Activated CD4-positive, alpha-beta T cell treated with anti-CD3 and anti-CD28 coated beads for 48 hours (primary cell): ENCODE measurements around the gene WDFY2.
A peak's percentile ranks its signal among the peaks of the same experiment; 100 is the strongest.

Source experiments
- DNase-seq: peaks from one replicate; pipeline ENCODE4 v3.0.0-alpha.2; 2020

The WDFY2 gene

DNA sequence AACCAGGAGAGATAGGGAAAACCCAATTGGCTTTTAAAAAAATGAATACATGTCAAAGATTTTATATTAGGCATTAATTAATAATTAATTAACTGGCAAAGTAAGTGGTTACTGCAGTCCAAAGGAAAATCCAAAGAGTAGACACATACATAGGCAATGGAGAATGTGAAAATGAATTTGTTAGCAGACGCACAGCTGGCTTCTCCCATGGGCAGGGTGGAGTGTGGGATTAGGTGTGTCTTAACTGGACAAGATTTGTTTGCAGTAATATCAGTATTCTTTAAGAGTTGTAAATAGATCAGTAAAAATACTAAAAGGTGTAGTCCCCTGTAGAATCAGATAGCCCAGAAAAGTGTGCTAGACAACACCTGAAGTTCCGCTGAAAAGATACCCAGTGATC lies 161.0 kb downstream of the WDFY2 start:
- no peak for DNase-seq

DNA sequence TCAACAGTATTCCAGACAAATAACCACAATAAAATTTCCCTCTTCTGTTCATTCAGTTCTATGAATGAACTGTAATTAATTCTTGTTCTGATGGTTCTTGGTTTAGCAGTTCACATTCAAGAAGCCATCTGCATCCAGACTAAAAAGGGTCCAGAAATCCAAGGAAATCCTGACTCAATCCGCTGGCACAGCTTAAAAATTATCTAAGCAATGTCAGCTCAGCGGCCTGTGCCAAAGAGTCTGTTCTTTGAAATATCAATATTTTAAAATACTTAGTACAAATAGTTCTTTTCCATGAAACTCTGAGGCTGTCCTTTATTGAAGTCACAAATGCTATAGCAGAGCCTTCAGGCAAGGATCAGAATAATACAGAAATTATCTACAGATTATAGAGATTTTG lies 162.5 kb downstream of the WDFY2 start:
- no peak for DNase-seq

DNA sequence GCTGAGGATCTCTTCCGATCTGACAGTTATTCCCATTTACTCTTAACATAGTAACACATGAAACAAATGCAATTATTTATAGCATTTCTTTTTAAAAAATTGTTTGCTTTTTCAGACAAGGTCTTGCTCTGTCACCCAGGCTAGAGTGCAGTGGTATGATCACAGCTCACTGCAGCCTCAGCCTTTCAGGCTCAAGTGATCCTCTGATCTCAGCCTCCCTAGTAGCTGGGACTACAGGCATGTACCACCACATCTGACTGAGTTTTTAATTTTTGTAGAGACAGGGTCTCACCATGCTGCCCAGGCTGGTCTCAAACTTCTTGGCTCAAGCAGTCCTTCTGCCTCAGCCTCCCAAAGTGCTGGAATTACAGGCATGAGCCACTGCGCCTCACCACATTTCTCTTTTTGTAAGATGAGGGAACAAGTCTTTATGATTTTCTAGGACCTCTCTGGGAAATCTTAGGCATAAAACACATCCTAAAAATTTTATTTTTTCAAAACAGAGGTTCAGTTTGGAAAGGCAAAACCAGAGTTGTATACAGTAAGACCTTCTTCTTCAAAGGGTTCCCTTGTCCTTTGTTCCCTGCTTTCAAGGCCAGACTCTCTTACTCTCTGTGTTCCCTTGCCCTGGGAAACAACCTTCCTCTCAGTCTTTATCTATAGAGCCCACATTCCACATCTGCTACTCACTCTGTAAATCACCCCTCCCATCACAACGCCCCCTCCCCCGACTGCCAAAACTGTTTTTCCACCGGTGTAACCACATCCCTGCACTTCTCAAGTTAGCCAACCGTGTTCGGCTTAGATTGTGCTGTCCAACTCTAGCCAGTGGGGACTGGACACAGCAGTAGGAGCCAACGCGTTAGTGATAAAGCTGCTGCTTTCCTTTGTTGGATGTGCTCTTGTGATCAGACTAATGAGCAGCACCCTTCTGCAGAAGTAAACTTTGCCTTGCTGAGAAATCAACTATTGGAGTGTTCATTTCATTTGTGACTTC lies 163.5 kb downstream of the WDFY2 start:
- no peak for DNase-seq

DNA sequence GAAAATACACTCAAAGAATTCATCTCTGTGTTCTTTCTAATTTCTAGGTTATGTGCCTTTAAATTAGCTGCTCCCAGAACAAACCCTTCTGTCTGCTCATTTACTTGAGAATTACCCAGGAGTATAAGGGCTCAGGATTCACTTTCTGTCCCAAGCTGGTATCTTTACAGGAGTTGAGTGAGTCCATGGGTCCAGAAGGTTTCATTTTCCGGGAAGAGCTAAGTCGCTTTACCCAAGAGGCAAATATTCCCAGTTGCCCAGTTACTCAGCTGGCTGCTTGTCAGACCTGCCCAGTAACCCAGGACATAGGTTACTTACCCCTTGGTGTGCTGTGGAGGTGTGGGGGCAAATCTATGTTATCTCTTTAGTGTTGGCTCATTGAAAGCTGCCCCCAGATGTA lies 172.4 kb downstream of the WDFY2 start:
- DNase-seq, result no peak

DNA sequence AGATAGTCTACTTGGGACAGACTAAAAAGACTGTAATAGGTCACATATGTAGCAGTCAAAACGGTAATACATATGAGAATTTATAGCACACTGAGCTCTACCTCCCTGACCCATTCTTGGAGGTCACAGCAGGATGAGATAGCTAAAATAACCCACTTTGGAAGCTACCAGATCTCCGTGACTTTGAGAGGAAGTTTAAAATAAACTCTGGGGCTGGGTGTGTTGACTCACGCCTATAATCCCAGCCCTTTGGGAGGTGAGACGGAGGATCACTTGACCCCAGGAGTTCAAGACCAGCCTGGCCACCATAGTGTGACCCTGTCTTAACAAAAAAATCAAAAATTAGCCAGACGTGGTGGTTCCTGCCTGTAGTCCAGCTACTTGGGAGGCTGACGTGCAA lies 174.4 kb downstream of the WDFY2 start:
- DNase-seq, result no peak

DNA sequence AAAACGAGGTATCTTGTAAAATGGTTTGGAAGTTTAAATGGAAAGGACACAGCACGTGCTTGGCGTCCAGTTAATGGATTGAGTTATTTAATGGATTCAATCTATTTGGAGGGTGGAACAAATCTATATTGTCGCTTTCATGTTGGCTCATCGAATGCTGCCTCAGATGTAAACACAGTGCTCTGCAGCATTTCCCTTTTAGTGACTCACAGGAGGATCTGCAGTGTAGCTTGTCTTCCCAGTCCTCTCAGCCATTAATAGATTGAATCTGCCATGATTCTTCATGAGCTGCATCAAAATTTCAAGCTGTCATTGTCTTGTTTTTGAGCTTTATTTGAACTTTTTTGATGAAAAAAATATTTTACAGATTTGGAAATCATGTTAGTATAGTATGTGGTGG lies 175.0 kb downstream of the WDFY2 start:
- no peak for DNase-seq

DNA sequence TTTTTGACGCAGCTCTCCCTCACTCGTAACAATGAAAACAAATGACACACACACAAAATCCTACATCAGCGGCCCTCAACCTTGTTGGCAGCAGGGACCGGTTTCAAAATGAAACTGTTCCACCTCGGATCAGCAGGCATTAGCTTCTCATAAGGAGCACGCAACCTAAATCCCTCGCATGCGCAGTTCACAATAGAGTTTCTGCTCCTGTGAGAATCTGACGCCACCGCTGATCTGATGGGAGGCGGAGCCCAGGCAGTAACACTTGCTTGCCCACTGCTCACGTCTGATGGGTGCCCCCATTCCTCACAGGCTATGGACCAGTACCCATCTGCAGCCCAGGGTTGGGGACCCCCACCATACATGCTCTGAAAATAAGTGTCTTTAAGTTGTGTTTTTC lies 176.3 kb downstream of the WDFY2 start:
- no peak for DNase-seq

DNA sequence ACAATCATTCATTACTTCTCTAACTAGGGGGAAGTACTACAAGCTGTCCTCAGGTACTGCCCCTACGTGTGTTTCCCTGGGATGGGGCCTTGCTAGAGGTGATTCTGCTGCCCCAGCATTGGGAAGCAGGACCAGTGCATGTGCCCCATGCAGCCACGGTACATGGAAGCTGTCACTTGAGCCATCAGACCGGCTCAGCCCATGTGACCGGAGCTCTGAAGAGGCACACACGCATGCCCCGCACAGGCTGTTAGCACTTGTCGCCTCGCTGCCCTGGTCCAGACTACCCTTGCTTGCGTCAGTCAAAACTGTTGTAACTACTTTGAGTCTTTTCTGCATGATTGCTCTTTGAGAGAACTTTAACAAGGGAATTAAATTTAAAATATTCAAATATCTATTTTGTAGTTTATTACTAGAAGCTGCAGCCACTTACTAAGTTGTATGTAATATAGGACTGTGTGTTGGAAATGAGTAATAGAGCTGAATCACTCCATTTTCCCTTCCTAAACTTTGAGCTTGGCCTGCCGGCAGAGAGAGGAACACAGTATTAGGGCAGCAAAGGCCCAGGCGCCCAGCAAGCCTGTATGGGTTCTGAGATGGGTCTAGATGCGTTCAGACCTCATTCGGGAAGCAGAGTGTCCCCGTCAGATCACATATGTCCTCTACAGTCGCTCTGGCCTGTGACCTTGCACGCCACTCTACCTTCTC lies 177.5 kb downstream of the WDFY2 start:
- DNase-seq, result no peak

DNA sequence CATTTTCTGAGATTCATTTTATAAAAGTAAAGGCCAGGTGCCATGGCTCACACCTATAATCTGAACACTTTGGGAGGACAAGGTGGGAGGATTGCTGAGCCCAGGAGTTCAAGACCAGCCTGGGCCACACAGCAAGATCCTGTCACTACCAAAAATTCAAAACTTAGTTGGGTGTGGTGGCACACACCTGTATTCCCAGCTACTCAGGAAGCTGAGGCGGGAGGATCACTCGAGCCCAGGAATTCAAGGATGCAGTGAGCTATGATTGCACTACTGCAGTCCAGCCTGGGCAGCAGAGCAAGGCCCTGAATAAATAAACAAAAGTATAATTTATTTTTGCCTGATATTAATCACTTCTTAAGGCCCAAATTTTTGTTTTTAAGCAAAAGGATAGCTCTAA lies 179.2 kb downstream of the WDFY2 start:
- no peak for DNase-seq

DNA sequence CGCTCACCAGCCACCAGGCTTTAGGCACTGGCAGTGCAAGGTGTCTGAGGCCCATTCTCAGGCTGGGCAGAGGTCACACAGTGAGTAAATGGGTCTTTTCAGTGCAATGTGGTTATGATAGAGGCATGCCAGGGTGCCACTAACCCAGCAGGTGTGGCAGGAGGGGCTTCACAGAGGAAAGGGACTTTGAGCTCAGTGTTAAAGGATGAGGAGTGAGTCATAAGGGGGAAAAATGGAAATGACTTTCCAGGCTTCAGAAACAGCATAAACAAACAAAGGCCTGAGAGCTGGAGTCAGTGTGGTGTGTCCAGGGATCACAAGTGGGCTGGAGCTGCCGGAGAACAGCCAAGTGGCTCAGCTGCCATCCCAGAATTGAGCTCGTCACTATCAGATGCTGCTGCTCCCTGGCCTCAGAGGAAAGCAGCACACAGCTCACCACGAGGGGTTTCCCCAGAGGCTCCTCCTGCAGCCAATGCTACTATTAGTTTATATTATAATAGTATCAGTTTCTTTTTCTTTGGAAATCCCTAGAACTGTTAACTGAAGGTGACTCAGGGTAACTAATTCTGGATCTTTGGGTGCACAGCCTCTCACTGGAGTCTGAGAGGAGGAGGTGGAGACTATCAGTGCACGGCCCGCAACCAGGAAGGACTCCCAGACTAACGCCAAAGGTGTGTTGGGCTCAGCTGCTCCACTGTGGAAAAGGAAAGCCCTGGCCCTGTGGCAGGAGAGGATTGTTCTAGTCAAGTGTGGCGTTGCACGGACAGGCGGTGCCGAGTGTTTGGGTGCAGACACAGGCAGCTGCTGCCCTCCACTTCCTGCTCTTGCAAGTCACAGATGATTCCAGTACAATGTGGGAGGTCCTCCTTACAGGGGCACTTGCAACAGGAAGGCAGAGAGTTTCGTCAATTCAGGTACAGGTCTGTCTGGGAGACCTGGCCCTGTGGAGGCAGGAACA lies 180.2 kb downstream of the WDFY2 start:
- peak; percentile 81 for DNase-seq

DNA sequence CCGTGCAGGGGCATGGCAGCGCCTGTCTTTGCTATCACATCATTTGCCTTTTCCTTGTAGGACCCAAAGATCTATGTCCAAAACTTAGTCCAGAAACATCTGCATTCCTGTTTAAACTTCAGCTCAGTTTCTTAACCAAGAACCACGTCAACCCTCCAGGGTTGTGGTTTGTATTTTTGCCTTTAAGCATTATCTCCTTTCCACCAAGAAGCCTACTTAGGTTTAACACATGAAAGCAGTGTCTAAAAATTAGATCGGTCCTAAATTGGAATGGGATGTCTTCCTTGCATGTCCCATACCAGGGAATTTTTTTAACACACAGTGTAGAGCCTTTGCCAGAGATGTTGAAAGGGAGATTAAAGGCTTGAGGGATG lies 180.9 kb downstream of the WDFY2 start:
- no peak for DNase-seq

DNA sequence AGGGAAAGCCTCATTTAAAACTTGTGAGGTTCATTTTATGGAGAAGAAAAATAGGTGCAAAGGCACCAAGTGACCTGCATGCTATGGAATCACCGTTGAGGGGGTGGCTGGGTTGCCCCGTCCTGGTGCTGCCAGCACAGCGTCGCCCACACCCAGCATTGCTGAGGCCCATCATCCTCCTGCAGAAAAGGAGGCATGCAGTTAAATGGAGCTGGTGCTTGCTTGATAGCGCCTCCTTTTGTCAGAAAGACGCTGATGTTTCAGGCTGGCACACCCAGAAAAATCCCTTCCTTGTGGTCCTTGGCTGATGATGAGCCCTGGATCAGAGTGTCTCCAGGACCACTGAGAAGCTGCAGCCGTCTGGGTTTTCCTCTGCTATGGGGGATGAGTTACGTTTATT lies 182.8 kb downstream of the WDFY2 start:
- DNase-seq, result no peak

DNA sequence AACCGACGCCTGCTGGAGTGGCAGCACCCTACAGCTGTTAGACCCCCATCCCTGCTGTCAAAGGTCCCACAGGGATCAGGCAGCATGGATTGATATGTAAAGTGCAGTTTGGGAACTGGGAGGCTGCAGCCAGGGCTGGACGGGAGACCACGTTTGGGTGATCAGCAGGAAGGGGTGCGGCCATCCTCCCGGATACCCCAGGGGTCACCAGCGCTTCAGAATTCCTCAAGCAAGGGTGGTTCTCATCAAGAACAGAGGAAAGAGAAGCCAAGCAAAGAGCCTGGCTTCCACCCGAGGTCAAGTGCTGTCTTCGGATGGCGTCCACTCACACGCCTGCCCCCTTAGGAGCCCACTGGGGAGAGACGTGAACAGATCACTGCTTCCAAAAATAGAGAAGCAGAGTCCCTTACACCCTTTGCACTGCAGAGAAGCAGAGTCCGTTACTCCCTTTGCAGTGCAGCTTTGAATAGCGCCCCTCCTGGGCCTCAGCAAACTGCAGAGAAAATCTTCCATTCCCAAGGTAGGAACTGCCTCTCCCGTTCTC lies 184.2 kb downstream of the WDFY2 start:
- no peak for DNase-seq

DNA sequence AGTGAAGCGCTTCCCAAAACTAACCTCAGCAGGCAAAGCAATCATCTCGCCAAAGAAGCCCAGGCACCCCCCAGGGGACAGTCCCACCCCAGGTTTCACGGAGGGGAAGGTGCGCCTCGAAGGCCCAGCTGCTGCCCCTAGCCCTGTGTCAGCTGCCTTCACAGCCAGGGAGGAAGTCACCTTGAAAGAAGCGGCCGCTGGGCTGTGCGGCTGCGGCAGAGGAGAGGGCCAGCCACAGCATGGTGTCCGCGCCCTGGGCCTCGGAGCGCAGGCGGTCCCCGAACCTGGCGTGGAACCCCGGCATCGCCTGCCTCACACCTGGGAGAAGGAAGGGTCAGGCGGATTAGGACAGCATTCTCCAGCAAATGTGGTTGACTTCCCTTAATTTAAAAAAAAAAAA lies 184.7 kb downstream of the WDFY2 start:
- DNase-seq, result no peak

DNA sequence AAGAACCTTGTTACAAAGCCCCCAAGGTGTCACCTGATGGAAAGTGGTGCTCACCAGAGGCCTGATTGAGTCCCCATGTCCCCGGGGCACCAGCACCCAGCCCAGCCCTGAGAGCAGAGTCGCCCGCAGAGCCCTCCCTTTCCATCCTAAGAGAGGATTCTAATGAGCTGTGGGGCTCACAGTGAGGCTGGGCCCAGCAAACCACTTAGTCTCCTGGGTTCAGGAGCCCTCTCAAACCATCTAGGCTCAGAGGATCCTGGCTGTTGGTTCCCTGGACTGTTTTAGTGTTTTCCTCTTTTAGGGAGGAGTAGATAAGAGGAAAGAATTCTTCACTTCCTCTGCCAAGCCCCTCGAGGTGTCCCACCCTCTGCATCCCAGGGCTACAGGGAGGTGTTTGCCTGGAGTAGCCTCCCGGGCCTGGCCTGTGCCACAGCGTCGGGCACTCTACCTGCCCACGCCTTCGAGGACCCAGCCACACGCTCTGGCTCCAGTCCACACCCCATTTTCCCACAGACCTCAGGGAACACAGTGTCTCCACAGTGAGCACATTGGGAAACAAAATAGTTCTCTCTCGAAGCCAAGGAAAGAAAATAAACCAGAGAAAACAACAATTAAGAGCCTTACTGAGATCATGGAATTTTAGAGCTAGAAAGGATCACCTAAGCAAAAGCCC lies 185.3 kb downstream of the WDFY2 start:
- no peak for DNase-seq

DNA sequence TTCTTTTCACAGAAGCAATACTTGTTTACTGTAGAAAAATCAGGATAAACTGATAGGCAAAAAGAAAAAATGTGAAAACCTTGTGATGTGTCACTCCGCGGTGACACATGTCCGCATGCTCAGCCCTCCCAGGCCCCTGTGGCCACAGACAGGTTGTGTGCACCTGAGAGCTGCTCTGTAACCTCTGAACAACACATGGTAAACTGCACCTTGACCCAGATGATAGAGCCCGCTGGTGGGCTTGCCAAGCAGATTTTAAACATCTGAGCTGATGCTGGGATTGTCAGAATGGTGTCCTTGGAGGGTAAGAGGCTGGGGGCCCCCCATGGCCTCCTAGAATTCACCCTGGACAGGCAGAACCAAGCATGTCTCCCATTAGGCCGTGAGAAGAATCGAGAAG lies 185.9 kb downstream of the WDFY2 start:
- no peak for DNase-seq

DNA sequence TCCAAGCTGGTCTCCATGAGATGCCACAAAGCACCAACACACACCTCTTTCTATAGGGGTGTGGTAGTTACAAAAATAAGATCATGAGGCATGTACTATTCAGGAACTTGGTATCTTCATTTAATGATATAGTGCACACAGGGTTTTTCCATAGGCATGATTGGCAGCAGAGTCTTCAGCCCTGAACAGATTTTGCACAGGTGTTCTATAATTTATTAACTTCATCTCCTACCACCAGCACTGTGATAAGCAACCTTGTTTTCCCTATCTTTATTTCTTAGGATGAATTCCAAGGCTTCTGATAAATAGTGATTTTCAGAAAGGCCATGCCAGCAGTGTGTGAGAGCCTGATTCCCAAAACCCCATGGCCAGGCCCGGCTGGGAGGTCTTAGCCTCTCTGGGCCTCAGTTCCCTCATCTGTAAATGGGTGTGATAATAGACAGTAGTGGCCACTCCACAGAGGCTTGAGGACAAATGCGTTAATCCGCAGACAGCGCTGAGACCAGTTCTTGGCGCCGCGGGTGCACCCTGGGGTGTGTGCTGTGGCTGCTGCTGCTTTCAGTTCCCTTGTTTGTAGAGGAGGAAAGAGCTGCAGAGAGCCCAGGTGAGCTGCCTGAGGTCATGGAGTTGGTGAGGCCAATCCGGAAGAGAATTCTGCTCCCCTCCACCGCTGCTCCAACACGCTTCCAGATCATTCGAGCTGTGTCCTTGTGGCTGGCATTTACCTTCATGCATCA lies 186.6 kb downstream of the WDFY2 start:
- DNase-seq, result no peak

DNA sequence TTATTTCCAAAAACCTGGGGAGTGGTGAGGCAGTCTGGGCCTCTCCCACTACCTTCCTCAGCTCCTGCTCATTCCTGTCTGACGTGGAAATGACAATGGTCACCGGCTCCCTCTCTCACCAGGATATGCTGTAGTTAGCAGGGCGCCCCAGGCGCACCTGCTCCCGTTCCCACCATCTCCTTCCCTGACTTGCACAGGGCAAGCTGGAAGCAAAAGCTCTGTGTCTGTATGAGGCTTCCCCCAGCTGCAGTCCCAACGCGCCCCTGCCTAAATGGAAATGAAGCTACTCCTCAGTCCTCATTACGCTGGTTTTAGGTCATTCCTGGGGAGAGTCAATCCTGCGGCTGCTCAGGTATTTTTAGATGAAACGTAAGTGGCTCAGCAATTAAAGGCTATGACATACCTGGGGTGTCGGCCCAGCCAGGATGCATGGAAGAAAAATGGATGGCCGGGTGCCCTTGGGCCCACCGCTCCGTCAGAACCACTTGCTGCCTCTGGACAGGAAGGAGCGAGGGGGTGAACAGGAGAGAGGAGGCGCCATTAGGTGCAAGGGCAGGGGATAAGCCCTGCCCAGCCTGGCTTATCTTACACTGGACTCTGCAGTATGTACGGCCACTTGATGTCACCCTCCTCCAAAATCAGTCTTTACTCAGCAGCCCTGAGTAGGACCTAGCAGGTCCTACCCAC lies 187.3 kb downstream of the WDFY2 start:
- DNase-seq, result no peak

DNA sequence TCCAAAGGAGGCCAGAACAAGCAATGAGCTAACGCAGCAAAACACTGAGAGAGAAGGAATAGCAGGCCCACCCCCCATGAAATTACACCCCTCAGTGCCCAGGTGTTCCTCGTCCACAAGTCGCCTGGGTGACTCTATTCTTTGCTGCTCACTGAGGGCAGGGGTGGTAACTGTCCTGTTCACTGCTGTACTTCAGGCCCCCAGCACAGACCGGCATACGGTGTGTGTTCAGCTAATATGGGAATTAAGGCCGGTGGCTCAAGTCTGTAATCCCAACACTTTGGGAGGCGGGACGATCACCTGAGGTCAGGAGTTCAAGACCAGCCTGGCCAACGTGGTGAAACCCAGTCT lies 187.8 kb downstream of the WDFY2 start:
- DNase-seq, result no peak

DNA sequence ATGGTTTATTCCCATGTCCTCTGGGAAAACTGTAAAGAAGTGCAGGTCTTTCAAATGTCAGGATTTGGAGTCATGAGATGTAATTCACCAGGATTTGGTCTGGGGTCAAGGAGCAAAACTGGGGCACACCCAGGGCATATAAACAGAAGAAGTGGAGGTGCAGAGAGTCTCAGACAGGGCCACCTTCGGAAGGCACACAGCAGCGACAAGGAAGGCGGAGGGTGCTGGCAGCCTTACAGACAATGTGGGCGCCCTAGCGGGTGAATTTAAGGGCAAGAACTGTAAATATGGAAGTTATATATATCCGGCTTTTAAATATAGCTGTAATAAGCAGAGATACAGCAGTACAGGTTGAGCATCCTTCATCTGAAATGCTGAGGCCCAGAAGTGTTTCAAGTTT lies 188.5 kb downstream of the WDFY2 start:
- no peak for DNase-seq

DNA sequence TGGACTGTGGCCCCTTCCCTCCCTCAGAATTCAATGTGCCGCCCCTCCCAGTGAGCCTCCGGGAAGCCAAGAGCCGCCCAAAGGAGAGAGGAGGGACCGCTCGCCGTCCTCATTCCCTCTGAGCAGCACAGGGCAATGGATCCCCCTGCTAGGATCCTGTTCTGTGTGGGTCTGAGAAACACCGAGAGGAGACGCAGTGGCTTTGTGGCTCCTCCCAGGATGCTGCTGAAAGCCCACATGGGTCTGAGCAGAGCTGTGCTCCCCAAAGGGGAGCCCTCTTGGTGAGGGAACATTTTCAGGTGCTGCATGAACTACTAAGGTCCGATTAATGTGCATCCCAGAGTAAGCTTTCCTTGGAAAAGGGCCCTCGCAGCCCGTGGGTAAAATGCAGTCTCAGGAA lies 189.3 kb downstream of the WDFY2 start:
- no peak for DNase-seq
